Hippocampal formation (tissue), 2 donors: ENCODE results near the gene DTNB.

Source experiments
- DNase-seq, 2 donors: peaks; one replicate each; lab custom pipeline; 2025; lab: John Stamatoyannopoulos, UW

Gene DTNB

GRCh38 chr2:25369876-25370275 lies 303.5 kb downstream of the DTNB start:
- no peak for DNase-seq

DNA sequence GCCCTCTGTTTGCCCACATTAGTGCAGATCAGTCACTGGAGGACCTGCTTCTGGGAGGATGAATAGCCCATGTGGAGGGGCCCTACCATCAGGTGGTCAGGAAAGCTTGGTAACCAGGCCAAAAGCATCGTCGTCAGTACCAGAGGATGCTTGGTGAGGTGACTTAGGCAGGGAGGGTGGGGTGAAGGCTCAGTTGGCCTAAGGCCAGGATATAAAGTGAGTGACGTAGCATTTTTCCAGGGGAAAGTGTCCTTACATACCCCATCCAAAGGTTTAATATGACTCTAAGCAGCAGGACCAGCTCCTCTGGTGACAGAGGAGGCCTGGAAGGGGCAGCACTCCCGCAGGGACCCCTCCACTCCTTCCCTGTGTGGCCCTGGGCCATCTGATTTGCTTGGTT lies 303.9 kb downstream of the DTNB start:
- no peak for DNase-seq

GRCh38 chr2:25368660-25369059 lies 304.7 kb downstream of the DTNB start:
- DNase-seq, result no peak

GRCh38 chr2:25367296-25367695 lies 306.1 kb downstream of the DTNB start:
- DNase-seq, result no peak

- no peak for DNase-seq
These were observed 306.7 kb downstream of the DTNB start for GRCh38 chr2:25366629-25367028.

- DNase-seq, result no peak
These were observed 308.1 kb downstream of the DTNB start for GRCh38 chr2:25365241-25365640.

DNA sequence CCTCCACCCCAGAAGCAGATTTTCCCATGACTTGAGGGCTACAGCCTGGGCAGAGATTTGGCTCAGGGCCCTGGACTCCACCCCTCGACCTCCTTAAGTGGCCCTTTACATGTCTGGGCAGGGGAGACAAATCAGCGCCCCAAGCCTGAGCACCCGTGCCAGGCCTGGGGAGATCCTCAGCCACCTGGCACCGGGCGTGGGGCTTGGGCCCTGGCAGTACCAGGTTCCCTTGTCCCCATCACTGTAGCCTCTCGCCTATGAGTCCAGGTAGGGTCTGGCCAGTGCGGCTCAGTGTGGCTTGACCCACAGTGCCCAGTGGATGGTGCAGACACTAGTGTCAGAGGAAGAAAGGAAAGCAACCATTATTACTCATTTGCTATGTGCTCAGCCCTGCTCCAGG lies 309.6 kb downstream of the DTNB start:
- no peak for DNase-seq

GRCh38 chr2:25362434-25363145 lies 310.8 kb downstream of the DTNB start:
- peak in 1 of 2 donors; percentile 27 for DNase-seq

GRCh38 chr2:25362049-25362433 lies 311.3 kb downstream of the DTNB start:
- DNase-seq, result peak; percentile 87

GRCh38 chr2:25361261-25362048 lies 311.9 kb downstream of the DTNB start:
- no peak for DNase-seq

DNA sequence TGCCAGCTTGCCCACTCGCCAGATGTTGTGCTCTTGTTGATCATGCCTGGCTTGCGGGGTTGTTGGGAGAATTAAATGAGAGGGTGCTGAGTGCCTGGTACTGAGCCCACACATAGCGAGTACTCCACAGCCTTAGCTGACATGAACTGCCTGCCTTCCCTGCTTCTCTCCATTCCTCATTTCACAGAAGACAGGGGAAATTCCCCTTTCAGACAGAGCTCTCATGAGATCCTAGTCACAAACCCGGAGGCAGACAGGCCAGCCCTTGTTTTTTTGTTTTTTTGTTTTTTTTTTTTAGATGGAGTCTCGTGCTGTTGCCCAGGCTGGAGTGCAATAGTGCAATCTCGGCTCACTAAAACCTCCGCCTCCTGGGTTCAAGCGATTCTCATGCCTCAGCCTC lies 314.5 kb downstream of the DTNB start:
- DNase-seq, result no peak

- no peak for DNase-seq
These were observed 315.0 kb downstream of the DTNB start for GRCh38 chr2:25358249-25358815.

GRCh38 chr2:25356088-25356487 lies 317.3 kb downstream of the DTNB start:
- DNase-seq, result no peak

DNA sequence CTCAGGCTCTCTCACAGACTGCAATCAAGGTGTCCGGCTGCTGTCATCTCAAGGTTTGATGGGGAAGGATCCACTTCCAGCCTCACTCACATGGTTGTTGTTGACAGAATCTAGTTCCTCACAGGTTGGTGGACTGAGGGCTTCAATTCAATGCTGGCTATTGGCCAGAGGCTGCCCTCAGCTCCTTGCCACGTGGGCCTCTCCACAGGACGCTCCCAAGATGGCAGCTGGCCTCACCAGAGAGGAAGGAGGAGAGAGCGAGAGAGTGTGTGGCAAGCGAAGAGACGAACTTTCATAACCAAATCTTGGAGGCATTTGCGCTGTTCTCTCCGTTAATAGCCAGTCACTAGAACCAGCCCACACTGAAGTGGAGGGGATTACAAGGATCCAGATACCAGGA lies 318.1 kb downstream of the DTNB start:
- DNase-seq, result no peak

- no peak for DNase-seq
These were observed 319.3 kb downstream of the DTNB start for GRCh38 chr2:25354116-25354515.

- DNase-seq, result no peak
These were observed 324.0 kb downstream of the DTNB start for GRCh38 chr2:25349397-25349796.

GRCh38 chr2:25347846-25348245 lies 325.5 kb downstream of the DTNB start:
- no peak for DNase-seq

- no peak for DNase-seq
These were observed 326.1 kb downstream of the DTNB start for GRCh38 chr2:25347205-25347815.

DNA sequence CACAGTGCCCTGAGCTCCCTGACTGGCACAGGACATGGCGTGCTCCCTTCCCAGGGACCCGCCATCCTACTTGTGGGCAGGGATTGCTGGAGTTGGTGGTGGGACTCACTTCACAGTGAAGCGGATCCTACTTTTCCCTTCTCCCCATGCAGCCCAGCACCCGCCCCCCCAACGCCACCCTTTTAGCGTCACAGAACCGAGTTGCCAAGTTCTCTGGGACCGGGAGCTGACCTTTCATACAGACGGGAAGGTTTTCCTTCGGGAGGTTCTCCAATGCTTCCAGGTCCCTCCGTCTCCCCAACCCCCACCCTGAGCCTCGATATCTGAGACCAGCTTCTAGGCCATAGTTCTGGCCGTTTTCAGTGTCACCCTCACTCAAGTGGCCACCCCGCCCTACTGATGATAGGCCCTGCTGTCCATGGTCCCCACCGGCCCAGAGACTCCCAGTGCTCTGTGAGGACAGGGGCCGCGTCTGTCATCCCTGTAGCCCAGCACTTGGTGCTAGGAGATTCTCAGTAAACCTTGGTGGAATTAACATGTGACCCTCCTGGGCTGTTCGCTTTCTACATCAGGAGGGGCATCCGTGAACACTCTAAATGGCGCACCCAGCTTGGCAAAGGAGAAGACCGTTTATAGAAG lies 330.1 kb downstream of the DTNB start:
- no peak for DNase-seq

DNA sequence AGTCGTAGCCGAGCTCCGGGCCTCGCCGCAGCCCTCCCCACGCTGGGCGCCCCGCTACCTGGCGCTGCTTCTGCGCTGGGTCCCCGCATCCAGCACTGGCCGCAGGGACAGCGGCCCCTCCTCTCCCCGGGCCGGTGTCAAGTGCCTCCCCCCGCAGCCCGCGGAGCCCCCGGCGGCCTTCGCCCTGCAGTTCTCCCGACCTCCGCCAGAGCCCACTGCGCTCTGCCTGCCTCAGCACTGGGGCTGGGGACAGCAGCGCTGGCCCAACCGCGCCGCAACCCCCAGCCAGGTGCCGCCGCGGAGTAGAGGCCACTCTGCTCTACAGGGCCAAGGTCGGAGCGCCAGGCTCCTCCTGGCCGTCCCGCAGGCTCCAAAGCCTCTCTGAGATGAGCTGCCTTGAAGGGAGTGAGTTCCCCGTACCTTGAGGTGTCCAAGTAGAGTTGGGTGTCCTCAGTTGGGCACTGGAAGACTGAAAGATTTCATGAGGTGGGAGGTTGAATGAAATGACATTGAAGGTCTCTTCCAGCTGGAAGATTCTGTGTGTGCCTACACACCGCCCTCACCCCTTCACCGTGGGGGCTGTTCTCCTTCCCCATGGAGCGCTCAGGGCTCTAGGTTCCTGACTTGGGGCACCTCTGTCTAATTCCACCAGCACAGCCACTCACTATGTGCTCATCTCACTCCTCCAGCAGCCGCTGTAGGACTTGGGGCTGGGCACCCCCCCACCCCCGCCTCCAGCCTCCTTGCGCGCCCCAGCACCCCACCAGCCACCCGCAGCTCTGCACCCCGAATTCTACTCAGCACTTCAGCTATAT lies 330.8 kb downstream of the DTNB start:
- peak; percentile 73 to 83 for DNase-seq

DNA sequence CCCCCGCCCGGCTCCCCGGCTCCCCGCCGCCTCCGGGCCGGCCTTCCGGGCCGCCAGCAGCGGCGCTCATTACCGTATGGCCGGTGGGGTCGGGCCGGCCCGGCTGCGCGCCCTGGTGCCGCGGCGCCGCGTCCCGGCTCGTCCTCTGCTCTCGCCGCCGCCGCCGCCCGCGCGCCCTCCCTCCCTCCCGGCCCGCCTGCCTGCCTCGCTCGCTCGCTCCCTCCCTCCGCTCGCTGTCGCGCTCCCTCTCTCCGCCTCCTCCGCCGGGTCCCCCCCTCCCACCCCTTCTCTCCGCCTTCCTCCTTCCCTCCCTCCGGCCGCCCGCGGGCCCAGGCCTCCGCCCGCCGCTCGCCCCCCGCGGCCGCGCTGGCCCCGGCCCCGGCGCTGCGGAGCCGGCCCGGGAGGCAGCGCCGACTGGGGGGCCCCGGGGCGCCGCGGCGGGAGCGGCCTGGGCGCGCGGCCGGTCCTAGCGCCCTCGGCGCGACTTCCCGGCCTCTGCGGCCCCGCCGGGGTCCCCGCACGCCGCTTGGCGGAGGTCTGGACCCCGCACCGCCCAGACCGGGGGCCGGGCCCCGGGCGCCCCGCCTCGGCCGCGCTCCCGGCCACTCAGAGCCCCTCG lies 331.5 kb downstream of the DTNB start, which contains the start of gene DNMT3A:
Gene DNMT3A (minus strand): TSS at position 173 of the 619 bp plus-strand sequence. CDS start 27,941 bp downstream, outside the sequence.
- peak; percentile 71 to 88 for DNase-seq
